Keratinocyte (primary cell): ENCODE measurements around the gene CLNK. TPM values are rescaled to one million over a fixed set of nuclear protein-coding genes. Genes with fewer than 3 reads are reported as not detected.
"Not testable (repeated sequence)": the region's sequence is repeated elsewhere in the genome, so short reads cannot be mapped to it uniquely, and the experiment has no call there.

ENCODE experiments used
- DNase-seq: peaks from one replicate; pipeline ENCODE4 v3.0.0-alpha.2; 2011; ENCODE audit warnings: low read depth, missing footprints, low spot score
- FAIRE-seq: peaks from 2 replicates; lab custom pipeline; 2011; peaks lifted over from hg19 to GRCh38; lab: Jason Lieb, UNC
- H2AFZ ChIP-seq: 2 replicates; pipeline ENCODE4 v1.6.0; 2012; ENCODE audit warnings: low read length, control low read depth, inconsistent platforms; ENCODE audit not compliant: control insufficient read depth
- H3K27ac ChIP-seq: 2 replicates; pipeline ENCODE4 v1.5.1; 2011; ENCODE audit warnings: low read length; ENCODE audit not compliant: control insufficient read depth, insufficient read depth
- H3K27me3 ChIP-seq: 3 replicates; pipeline ENCODE4 v1.6.0; 2011; ENCODE audit warnings: low read length; ENCODE audit not compliant: control insufficient read depth, insufficient read depth; ENCODE audit errors: extremely low read depth
- H3K36me3 ChIP-seq, 2 experiments: 2 replicates in 1 of 2; 3 replicates in 1 of 2; pipeline ENCODE4 v1.5.1; 2011; ENCODE audit warnings: low read length in 2 of 2, mild to moderate bottlenecking in 1 of 2; ENCODE audit not compliant: control insufficient read depth in 2 of 2, insufficient read depth in 2 of 2; ENCODE audit errors: extremely low read depth in 1 of 2
- H3K4me1 ChIP-seq: 3 replicates; pipeline ENCODE4 v1.5.1; 2011; ENCODE audit warnings: low read length; ENCODE audit not compliant: control insufficient read depth, insufficient read depth; ENCODE audit errors: extremely low read depth
- H3K4me2 ChIP-seq: 3 replicates; pipeline ENCODE4 v1.6.0; 2011; ENCODE audit warnings: low read depth, low read length; ENCODE audit not compliant: control insufficient read depth, insufficient read depth; ENCODE audit errors: extremely low read depth
- H3K4me3 ChIP-seq, 3 experiments: fragments of 200-600 bp in 1 of 3; sonication (generic) in 1 of 3; 2 replicates in 2 of 3; 3 replicates in 1 of 3; pipeline ENCODE4 v1.5.1; 2011 to 2016; ENCODE audit warnings: low read length in 3 of 3, mild to moderate bottlenecking in 3 of 3, control low read depth in 2 of 3, inconsistent platforms in 1 of 3, low read depth in 1 of 3, mixed read lengths in 1 of 3, mixed run types in 1 of 3, moderate library complexity in 1 of 3; ENCODE audit not compliant: control insufficient read depth in 2 of 3, insufficient read depth in 2 of 3; ENCODE audit errors: extremely low read depth in 1 of 3
- H3K79me2 ChIP-seq: 2 replicates; pipeline ENCODE4 v1.6.0; 2012; ENCODE audit warnings: low read length; ENCODE audit not compliant: control insufficient read depth, insufficient read depth
- H3K9ac ChIP-seq: 3 replicates; pipeline ENCODE4 v1.6.0; 2011; ENCODE audit warnings: low read length; ENCODE audit not compliant: control insufficient read depth, insufficient read depth; ENCODE audit errors: extremely low read depth
- H3K9me1 ChIP-seq: 3 replicates; pipeline ENCODE4 v1.6.0; 2011; ENCODE audit warnings: low read length; ENCODE audit not compliant: control insufficient read depth, insufficient read depth; ENCODE audit errors: extremely low read depth
- H3K9me3 ChIP-seq: 2 replicates; pipeline ENCODE4 v1.5.1; 2012; ENCODE audit warnings: low read depth, low read length; ENCODE audit not compliant: control insufficient read depth
- H4K20me1 ChIP-seq: 3 replicates; pipeline ENCODE4 v1.6.0; 2011; ENCODE audit warnings: low read length; ENCODE audit not compliant: control insufficient read depth, insufficient read depth; ENCODE audit errors: extremely low read depth
- EZH2 ChIP-seq: IDR thresholded peaks from one replicate; pipeline ENCODE4 v1.6.1; 2012; ENCODE audit warnings: inconsistent platforms, mild to moderate bottlenecking, low read length, moderate library complexity
- dilution Hi-C: fragments of 300-500 bp; cut with MboI; formaldehyde crosslinking; loops from one replicate; pipeline ENCODE4 v1.7.0; 2020; ENCODE audit warnings: low sequenced_read_pairs; ENCODE audit not compliant: extremely low pct_ligation_motif_present
- polyA plus RNA-seq, 5 experiments: library from polyadenylated mRNA; depleted of rRNA in 3 of 5; stranded (reverse) in 3 of 5; stranded (forward) in 1 of 5; unstranded in 1 of 5; fragments of >200 nt; gene quantifications; 1 replicate in 1 of 5; 2 replicates in 3 of 5; 3 replicates in 1 of 5; pipeline versions ENCODE4 v1.2.1 to v1.2.3, GENCODE V29; 2011 to 2012; ENCODE audit warnings: missing spikeins in 2 of 5, low read depth in 1 of 5, low replicate concordance in 1 of 5
- TF ChIP-seq, protein P1 (sequence below), 3 experiments: IDR thresholded peaks in 1 of 3; conservative IDR thresholded peaks in 1 of 3; optimal IDR thresholded peaks in 1 of 3; 2 replicates in 2 of 3; 3 replicates in 1 of 3; pipeline versions ENCODE3 to v1.5.1; 2011; ENCODE audit warnings: low read length in 3 of 3, mild to moderate bottlenecking in 3 of 3, moderate library complexity in 2 of 3, control low read depth in 1 of 3, inconsistent platforms in 1 of 3; ENCODE audit not compliant: insufficient read depth in 2 of 3; ENCODE audit errors: extremely low read depth in 1 of 3

Gene CLNK
- polyA plus RNA-seq, 1 donor (not counting 4 experiments of a cell fraction or from before 2014, with no cell fraction given), result not detected

DNA sequence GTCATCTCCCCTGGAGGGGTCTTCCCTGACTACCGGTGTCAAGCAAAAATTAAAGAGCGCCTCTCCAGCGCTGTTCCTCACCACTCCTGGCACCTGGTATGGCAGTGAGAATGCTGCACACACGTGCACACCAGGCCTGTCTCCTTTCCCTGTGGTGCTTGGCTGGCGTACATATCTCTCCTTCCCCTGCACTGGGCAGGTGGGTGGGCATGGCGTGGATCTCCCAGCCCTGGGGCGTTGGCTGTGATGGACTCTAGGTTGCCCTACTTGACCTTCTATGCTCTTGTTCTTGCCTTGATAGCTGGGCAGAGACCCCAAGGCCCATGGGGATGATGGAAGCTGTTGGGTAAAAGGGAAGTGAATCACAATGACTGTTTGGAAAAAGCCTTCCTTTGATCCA, 109.2 kb downstream of the CLNK start:
- H3K9me1 ChIP-seq, result no peaks in the 10 kb centered on the region
- H3K4me2 ChIP-seq, result no peak overlapping the region
- no peaks in the 10 kb centered on the region for H3K4me1 ChIP-seq
- H2AFZ ChIP-seq, result no peak overlapping the region
- DNase-seq, result no peak
- no peaks in the 10 kb centered on the region for H4K20me1 ChIP-seq
- no peak overlapping the region for H3K9ac ChIP-seq
- no peaks in the 10 kb centered on the region for H3K79me2 ChIP-seq
- FAIRE-seq, result no peak
- no peak overlapping the region for H3K4me3 ChIP-seq
- no peak overlapping the region for H3K27ac ChIP-seq
- dilution Hi-C loops, result no loop called here
- no peaks in the 10 kb centered on the region for H3K27me3 ChIP-seq
- no peaks in the 10 kb centered on the region for H3K36me3 ChIP-seq
- H3K9me3 ChIP-seq, result no peaks in the 10 kb centered on the region
- TF ChIP-seq EZH2, result no peak
- TF ChIP-seq, protein P1, sequence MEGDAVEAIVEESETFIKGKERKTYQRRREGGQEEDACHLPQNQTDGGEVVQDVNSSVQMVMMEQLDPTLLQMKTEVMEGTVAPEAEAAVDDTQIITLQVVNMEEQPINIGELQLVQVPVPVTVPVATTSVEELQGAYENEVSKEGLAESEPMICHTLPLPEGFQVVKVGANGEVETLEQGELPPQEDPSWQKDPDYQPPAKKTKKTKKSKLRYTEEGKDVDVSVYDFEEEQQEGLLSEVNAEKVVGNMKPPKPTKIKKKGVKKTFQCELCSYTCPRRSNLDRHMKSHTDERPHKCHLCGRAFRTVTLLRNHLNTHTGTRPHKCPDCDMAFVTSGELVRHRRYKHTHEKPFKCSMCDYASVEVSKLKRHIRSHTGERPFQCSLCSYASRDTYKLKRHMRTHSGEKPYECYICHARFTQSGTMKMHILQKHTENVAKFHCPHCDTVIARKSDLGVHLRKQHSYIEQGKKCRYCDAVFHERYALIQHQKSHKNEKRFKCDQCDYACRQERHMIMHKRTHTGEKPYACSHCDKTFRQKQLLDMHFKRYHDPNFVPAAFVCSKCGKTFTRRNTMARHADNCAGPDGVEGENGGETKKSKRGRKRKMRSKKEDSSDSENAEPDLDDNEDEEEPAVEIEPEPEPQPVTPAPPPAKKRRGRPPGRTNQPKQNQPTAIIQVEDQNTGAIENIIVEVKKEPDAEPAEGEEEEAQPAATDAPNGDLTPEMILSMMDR (optimal IDR thresholded peaks at IDR 0.05 in 1 of 3, IDR thresholded peaks at IDR 0.05 in 1 of 3, conservative IDR thresholded peaks at IDR 0.05 in 1 of 3; ENCODE audit: extremely low read depth in 1 of 3, insufficient read depth in 2 of 3, low read length in 3 of 3), result no peak

DNA sequence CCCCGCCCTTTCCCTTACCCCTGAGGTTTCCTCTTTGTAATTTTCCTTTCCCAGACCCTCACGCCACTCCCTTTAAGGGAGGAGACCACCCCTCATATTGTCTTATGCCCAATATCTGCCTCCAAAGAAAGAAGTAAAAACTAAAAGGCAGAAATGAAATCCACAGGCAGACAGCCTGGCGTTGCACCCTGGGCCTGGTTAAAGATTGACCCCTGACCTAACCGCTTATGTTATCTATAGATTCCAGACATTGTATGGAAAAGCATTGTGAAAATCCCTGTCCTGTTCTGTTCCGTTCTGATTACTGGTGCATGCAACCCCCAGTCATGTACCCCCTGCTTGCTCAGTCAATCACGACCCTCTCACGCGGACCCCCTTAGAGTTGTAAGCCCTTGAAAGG, 110.0 kb downstream of the CLNK start:
- DNase-seq, H4K20me1 ChIP-seq, H3K79me2 ChIP-seq, H3K27me3 ChIP-seq, H3K9ac ChIP-seq, dilution Hi-C loops, H3K9me1 ChIP-seq, H3K4me3 ChIP-seq, H2AFZ ChIP-seq, H3K27ac ChIP-seq, H3K4me2 ChIP-seq, FAIRE-seq, H3K36me3 ChIP-seq, H3K9me3 ChIP-seq, H3K4me1 ChIP-seq: not testable (repeated sequence)

GRCh38 chr4:10571909-10572308, 112.7 kb downstream of the CLNK start:
- Histone ChIP-seq H3K27ac (no peak overlapping the region), H3K4me3 (no peak overlapping the region), H3K4me1 (no peaks in the 10 kb centered on the region), H3K79me2 (no peaks in the 10 kb centered on the region), H3K9me3 (no peaks in the 10 kb centered on the region), H3K9ac (no peak overlapping the region), H3K4me2 (no peak overlapping the region), H3K36me3 (no peaks in the 10 kb centered on the region), H3K9me1 (no peaks in the 10 kb centered on the region), H3K27me3 (peaks cover 3% of the 10 kb centered on the region), H2AFZ (no peak overlapping the region), H4K20me1 (no peaks in the 10 kb centered on the region)
- dilution Hi-C loops, result no loop called here
- DNase-seq, result no peak
- TF ChIP-seq, protein P1 (optimal IDR thresholded peaks at IDR 0.05 in 1 of 3, IDR thresholded peaks at IDR 0.05 in 1 of 3, conservative IDR thresholded peaks at IDR 0.05 in 1 of 3; ENCODE audit: extremely low read depth in 1 of 3, insufficient read depth in 2 of 3, low read length in 3 of 3), result no peak
- TF ChIP-seq EZH2, result no peak
- FAIRE-seq, result no peak
